HFF-Myc (cell line): Measurements from ENCODE around the gene USP35.

Experiments used
- DNase-seq: peaks from one replicate; pipeline ENCODE4 v3.0.0-alpha.2; 2011; ENCODE audit warnings: low read depth; ENCODE audit errors: extremely low read depth
- H3K4me3 ChIP-seq: replicated peaks from 2 replicates; pipeline ENCODE4 v1.5.1; 2011; ENCODE audit warnings: low read depth, mild to moderate bottlenecking, control low read depth, low read length
- TF ChIP-seq, protein P1 (sequence below): IDR thresholded peaks from 2 replicates; pipeline ENCODE4 v1.5.1; 2012; ENCODE audit warnings: mild to moderate bottlenecking, low read depth, low read length, control low read depth; ENCODE audit errors: missing control alignments

USP35 gene

DNA sequence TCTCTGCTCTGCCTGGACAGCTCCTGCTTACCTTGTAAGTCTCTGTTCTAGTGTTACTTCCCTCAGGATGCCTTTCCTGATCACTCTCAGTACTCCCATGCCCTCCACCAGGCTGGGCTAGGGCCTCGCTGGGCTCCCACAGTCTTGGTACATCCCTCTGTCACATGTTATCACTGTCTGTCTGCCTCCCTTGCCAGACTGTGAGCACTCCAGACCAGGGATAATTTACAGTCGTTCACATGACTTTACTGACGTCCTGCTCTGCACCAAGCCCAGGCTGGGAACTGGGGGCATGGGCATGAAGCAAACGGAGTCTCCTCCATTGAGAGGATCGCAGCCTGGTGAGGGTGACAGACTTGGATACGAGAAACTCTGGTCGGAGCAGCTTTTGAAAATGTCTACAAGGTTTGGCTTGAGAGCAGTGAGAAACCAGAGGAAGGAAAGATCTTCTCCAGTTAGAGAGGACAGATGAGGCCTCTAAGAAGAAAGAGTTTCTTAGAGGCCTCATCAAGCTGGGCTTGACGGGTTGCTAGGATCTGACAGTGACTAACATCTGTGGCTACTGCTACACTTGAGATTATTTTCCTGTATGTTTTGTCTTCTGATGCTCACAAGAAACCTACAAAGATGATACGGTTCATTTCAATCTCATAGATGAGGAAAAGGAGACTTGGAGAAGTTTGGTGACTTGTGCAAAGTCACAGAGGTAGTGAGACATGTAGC lies 12.5 kb downstream of the USP35 start:
- TF ChIP-seq, protein P1, sequence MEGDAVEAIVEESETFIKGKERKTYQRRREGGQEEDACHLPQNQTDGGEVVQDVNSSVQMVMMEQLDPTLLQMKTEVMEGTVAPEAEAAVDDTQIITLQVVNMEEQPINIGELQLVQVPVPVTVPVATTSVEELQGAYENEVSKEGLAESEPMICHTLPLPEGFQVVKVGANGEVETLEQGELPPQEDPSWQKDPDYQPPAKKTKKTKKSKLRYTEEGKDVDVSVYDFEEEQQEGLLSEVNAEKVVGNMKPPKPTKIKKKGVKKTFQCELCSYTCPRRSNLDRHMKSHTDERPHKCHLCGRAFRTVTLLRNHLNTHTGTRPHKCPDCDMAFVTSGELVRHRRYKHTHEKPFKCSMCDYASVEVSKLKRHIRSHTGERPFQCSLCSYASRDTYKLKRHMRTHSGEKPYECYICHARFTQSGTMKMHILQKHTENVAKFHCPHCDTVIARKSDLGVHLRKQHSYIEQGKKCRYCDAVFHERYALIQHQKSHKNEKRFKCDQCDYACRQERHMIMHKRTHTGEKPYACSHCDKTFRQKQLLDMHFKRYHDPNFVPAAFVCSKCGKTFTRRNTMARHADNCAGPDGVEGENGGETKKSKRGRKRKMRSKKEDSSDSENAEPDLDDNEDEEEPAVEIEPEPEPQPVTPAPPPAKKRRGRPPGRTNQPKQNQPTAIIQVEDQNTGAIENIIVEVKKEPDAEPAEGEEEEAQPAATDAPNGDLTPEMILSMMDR, result no peak
- no peak for DNase-seq
- no peak overlapping the region for H3K4me3 ChIP-seq

DNA sequence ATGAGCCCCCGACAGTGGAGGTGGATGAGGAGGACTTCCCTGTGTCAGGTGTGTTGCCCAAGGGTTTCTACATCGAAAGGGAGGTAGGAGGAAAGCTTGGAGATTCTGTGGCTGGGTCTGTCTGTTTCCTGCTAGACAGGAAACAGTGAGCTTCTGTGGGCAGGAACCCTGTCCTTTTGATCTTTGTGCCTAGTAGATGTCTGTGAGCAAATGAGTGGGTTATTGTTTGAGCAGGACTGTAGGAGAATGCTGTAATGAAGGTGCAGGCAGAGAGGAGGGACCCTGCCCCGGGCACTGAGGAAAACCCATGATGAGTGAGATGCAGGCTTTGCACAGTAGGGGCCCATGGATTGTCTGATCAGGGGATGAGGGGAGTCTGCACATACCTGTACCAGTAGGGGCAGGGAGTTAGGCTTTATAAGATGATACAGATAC lies 14.0 kb downstream of the USP35 start:
- no peak overlapping the region for H3K4me3 ChIP-seq
- no peak for DNase-seq
- TF ChIP-seq, protein P1, result no peak

DNA sequence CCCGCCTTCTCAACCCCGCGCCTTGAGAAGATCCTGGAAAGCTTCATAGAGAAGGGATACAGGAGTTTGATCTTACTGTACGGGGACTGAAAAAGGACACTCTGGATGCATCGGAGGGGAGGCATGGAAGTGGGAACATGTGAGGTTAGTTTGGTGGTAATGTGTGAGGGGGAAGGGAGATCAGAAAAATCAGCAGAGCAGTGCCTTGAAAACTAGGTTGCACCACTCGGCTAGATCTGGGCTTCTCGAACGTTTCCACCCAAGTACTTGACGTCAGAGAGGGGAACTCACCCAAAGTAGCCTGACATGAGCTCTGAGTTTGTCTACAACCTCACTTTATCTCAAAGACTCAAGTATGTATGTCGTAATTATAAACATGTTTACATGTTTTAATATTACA lies 14.5 kb downstream of the USP35 start:
- no peak overlapping the region for H3K4me3 ChIP-seq
- TF ChIP-seq, protein P1, result no peak

DNA sequence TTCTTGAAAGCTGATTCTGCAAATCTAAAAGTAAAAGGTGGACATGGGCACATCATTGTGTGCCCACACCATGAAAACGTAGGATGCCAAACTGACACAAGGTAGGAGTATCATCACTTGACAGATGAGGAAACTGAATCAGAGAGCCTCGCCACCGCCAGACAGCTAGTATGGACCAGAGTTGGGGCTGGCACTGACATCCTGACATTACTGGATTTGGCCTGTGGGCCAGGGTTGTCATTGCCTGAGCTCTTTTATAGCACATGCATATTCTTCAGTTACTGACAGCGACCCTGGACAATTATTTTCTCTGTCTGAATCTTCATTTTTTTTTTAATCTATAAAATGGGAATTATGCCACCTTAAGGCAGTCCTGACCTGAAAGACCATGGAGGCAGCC lies 16.5 kb downstream of the USP35 start:
- no peak for DNase-seq
- no peak overlapping the region for H3K4me3 ChIP-seq
- TF ChIP-seq, protein P1, result no peak

More for the DNA sequence above, 14.5 kb downstream of the USP35 start:
- DNase-seq, result no peak

DNA sequence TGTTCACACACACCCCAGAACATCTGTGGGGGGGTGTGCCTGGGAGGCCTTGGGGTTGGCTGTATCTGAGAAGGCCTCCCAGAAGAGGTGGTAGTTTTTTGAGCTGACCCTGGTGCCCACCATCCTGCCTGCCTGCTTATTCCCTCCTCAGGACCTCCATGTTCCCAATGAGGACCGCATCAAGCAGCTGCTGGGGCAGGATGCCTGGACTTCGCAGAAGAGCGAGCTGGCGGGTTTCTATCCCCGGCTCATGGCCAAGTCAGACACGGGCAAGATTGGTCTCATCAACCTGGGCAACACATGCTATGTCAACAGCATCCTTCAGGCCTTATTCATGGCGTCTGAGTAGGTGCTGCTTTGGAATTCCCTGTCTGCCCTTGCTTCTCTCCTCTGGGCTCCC lies 17.0 kb downstream of the USP35 start:
- TF ChIP-seq, protein P1, result no peak

DNA sequence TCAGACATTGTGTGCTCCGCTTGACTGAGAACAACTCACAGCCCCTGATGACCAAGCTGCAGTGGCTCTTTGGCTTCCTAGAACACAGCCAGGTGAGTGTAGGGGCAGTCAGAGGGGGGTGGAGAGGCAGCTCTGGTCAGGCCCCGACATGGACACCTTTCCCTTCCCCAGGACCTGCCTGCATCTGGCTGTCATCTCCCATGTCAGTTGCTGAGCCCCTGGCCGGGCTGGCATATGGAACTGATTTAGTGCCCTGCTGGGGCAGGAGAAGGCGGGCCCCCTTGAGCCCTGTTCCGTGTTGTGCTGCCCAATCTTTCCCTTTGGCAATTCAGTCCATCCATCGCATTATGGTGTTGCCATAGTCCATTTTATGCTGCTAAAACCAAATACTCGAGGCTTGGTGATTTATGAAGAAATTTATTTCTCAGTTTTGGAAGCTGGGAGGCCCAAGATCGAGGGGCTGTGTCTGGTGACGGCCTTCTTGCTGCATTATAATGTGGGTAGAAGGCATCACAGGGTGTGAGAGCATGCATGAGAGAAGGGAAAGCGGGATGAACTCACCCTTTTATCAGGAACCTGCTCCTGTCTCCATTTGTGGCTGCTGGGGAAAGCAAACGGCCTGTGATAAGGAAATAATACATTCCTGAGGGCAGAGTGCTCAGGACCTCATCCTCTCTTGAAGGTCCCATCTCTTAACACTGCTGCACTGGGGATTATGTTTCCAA lies 19.0 kb downstream of the USP35 start:
- TF ChIP-seq, protein P1, result no peak
- DNase-seq, result no peak
- no peak overlapping the region for H3K4me3 ChIP-seq

More for the DNA sequence above, 17.0 kb downstream of the USP35 start:
- no peak for DNase-seq
- H3K4me3 ChIP-seq, result no peak overlapping the region
